Right lobe of liver (tissue), 4 donors: Measurements from ENCODE around the gene CPOX.

Source experiments
- POLR2A ChIP-seq: fragments of 450-650 bp; IDR thresholded peaks from one replicate; pipeline ENCODE4 v1.6.1; 2017; ENCODE audit warnings: antibody characterized with exemption, mild to moderate bottlenecking
- TF ChIP-seq, protein P1 (sequence below), 4 donors: fragments of 200-600 bp in 3 of 4; fragments of 450-650 bp in 1 of 4; IDR thresholded peaks; one replicate each; pipeline versions ENCODE4 v1.5.1 to v1.8.0; 2016 to 2022; ENCODE audit warnings: antibody characterized with exemption in 4 of 4, mild to moderate bottlenecking in 2 of 4
- donor health status: DM: no; HTN: no; CAD: no.
- donor health status: DM: no; HTN: no; CAD: no.
- donor health status: DM: no; HTN: yes; CAD: no.

DNA sequence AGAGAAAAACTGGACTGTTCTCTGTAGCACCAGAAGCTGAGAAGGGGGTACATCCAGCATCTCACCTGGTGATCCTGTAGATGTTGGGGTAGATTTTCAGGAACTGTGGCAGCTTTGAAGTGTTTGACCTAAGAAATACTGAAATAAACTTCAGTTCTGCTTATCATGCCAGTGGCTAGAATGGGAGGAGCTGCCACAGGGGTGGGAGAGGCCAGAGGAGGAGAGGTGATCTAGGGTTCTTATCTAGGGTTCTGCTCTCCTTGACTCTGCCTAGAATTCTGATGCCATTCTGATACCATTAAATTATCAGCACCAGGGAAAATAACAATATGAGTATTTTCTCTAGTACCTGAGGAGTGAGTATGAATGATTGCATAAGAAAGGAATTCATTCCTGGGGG lies 10.2 kb upstream of the CPOX start:
- TF ChIP-seq, protein P1, sequence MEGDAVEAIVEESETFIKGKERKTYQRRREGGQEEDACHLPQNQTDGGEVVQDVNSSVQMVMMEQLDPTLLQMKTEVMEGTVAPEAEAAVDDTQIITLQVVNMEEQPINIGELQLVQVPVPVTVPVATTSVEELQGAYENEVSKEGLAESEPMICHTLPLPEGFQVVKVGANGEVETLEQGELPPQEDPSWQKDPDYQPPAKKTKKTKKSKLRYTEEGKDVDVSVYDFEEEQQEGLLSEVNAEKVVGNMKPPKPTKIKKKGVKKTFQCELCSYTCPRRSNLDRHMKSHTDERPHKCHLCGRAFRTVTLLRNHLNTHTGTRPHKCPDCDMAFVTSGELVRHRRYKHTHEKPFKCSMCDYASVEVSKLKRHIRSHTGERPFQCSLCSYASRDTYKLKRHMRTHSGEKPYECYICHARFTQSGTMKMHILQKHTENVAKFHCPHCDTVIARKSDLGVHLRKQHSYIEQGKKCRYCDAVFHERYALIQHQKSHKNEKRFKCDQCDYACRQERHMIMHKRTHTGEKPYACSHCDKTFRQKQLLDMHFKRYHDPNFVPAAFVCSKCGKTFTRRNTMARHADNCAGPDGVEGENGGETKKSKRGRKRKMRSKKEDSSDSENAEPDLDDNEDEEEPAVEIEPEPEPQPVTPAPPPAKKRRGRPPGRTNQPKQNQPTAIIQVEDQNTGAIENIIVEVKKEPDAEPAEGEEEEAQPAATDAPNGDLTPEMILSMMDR (IDR thresholded peaks at IDR 0.05), result no peak
- TF ChIP-seq POLR2A, result no peak
